MCF 10A (cell line): ENCODE data around the gene BRDT. TPM values are rescaled to one million over a fixed set of nuclear protein-coding genes. Genes with fewer than 3 reads are reported as not detected.

Source experiments
- BruUV-seq: library from RNA; stranded (reverse); fragments of 400-500 nt; replicated peaks from 2 replicates; lab custom pipeline; 2021; lab: Mats Ljungman, UMichigan
- CTCF ChIA-PET: fragments of 300-600 bp; sonication (Branson Sonifier 250); formaldehyde crosslinking; extraction: SDS; loops from one replicate; lab custom pipeline; 2021; ENCODE audit warnings: antibody characterized with exemption, inconsistent platforms; lab: Yijun Ruan, JAX
- POLR2A ChIA-PET: fragments of 300-600, 350-650 bp; sonication (Branson Sonifier 250); formaldehyde crosslinking; extraction: SDS; loops from one replicate; lab custom pipeline; 2020; ENCODE audit warnings: antibody characterized with exemption, inconsistent platforms; lab: Yijun Ruan, JAX
- DNase-seq: peaks from one replicate; pipeline ENCODE4 v3.0.0-alpha.2; 2018; ENCODE audit not compliant: unreplicated experiment
- H3K27ac Mint-ChIP-seq: one replicate; pipeline ENCODE4 v1.8.0; 2022; ENCODE audit warnings: mild to moderate bottlenecking, low read depth, mixed read lengths; ENCODE audit not compliant: unreplicated experiment
- H3K27me3 Mint-ChIP-seq: one replicate; pipeline ENCODE4 v1.8.0; 2022; ENCODE audit warnings: mixed read lengths; ENCODE audit not compliant: insufficient read depth, unreplicated experiment
- H3K36me3 Mint-ChIP-seq: one replicate; pipeline ENCODE4 v1.8.0; 2022; ENCODE audit warnings: mild to moderate bottlenecking, moderate library complexity, mixed read lengths; ENCODE audit not compliant: insufficient read depth, unreplicated experiment
- H3K4me1 Mint-ChIP-seq: one replicate; pipeline ENCODE4 v1.8.0; 2022; ENCODE audit warnings: mixed read lengths; ENCODE audit not compliant: insufficient read depth, unreplicated experiment
- H3K4me3 Mint-ChIP-seq: one replicate; pipeline ENCODE4 v1.8.0; 2022; ENCODE audit warnings: mild to moderate bottlenecking, moderate library complexity, mixed read lengths; ENCODE audit not compliant: unreplicated experiment
- H3K9me3 Mint-ChIP-seq: one replicate; pipeline ENCODE4 v1.8.0; 2022; ENCODE audit warnings: mixed read lengths; ENCODE audit not compliant: unreplicated experiment
- intact Hi-C: fragments of 100-400 bp; cut with micrococcal nuclease; formaldehyde crosslinking; loops from 2 replicates; pipeline ENCODE4 v1.14.1; 2022
- total RNA-seq: library from RNA; stranded (reverse); gene quantifications from 2 replicates; pipeline ENCODE4 v1.2.3, GENCODE V29; 2022
- TF ChIP-seq, protein P1 (sequence below): fragments of 200-600 bp; IDR thresholded peaks from one replicate; pipeline ENCODE4 v1.8.0; 2022; ENCODE audit warnings: antibody characterized with exemption, mild to moderate bottlenecking; ENCODE audit not compliant: unreplicated experiment

The BRDT gene
- total RNA-seq, 1 experiment from 2014 or later = not detected

DNA sequence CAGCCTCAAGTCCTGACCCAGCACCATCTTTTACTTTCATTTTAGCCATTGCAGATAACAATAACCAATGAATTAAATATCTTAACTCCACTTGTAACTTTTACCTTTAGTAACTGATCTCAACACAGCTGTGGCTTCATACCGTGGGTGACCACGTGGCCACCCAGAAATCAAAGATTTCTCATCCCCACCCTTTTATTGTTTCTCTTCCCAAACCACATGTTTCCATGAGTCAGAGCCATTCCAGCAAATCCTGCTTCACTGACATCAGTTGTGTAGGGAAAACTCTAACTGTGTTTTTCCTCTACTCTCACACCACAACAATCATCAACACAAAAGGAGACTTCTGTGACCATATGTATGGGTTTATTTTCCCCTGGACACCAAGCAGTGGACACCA is 25.1 kb upstream of the BRDT start:
- intact Hi-C loops = no loop called here
- no TSS peak for BruUV-seq
- CTCF ChIA-PET = interaction anchor here (0.9 to 12.0 kb wide), 5 partner anchors 90 to 411 kb away, joined by 3 to 163 read pairs (median 5); no protein-coding TSS in a partner anchor
- peaks cover 7% of the 10 kb centered on the region for H3K9me3 Mint-ChIP-seq
- peak; percentile 67 for DNase-seq
- H3K4me3 Mint-ChIP-seq = no peak overlapping the region
- H3K36me3 Mint-ChIP-seq = no peaks in the 10 kb centered on the region
- POLR2A ChIA-PET = interaction anchor here (1.4 to 1.8 kb wide), 4 partner anchors 32 to 422 kb away, joined by 3 to 7 read pairs (median 6); no protein-coding TSS in a partner anchor
- peak overlapping the region; percentile 87 for H3K27ac Mint-ChIP-seq
- H3K4me1 Mint-ChIP-seq = peaks cover 17% of the 10 kb centered on the region
- H3K27me3 Mint-ChIP-seq = no peaks in the 10 kb centered on the region
- TF ChIP-seq, protein P1, sequence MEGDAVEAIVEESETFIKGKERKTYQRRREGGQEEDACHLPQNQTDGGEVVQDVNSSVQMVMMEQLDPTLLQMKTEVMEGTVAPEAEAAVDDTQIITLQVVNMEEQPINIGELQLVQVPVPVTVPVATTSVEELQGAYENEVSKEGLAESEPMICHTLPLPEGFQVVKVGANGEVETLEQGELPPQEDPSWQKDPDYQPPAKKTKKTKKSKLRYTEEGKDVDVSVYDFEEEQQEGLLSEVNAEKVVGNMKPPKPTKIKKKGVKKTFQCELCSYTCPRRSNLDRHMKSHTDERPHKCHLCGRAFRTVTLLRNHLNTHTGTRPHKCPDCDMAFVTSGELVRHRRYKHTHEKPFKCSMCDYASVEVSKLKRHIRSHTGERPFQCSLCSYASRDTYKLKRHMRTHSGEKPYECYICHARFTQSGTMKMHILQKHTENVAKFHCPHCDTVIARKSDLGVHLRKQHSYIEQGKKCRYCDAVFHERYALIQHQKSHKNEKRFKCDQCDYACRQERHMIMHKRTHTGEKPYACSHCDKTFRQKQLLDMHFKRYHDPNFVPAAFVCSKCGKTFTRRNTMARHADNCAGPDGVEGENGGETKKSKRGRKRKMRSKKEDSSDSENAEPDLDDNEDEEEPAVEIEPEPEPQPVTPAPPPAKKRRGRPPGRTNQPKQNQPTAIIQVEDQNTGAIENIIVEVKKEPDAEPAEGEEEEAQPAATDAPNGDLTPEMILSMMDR = no peak

DNA sequence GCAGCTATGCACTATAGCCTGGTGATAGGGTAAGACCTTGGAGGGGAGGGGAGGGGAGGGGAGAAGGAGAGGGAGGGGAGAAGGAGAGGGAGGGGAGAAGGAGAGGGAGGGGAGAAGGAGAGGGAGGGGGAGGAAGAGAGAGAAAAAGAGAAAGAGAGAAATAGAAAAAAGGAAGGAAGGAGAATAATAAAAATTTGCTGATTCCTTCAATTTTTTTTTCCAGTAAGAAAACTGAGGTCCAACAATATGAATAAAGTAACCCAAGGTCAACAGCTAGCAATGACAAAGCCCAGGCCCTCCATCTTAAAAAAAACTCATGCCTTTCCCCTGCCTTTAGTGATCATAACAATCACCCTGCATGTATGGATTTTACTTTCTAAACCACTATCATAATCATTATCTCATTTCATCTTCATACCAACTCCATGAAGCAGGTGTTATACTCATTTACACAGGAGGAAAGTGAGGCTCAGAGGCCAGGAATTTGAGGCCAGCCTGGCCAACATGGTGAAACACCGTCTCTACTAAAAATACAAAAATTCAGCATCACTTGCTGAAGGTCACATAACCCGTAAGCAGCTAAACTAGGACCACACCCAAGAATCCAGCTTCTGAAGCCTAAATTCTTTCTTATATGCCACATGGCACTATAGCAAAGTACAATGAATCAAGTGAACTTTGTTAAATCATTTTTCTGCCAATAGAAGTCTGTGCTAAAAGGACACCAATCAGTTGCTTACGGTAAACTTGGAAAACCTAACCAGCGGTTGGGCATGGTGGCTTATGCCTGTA is 23.4 kb upstream of the BRDT start:
- intact Hi-C loops = loop anchor here (2.0 to 5.0 kb wide), 5 partner anchors 41 to 644 kb away; no protein-coding TSS in a partner anchor
- no peak for DNase-seq
- H3K4me1 Mint-ChIP-seq = peaks cover 20% of the 10 kb centered on the region
- BruUV-seq = no TSS peak
- POLR2A ChIA-PET = interaction anchor here (0.6 to 1.8 kb wide), 6 partner anchors 25 to 600 kb away, joined by 3 to 7 read pairs (median 4); no protein-coding TSS in a partner anchor
- CTCF ChIA-PET = interaction anchor here (0.5 to 12.0 kb wide), 19 partner anchors 34 to 643 kb away, joined by 3 to 163 read pairs (median 4); no protein-coding TSS in a partner anchor
- peaks cover 7% of the 10 kb centered on the region for H3K9me3 Mint-ChIP-seq
- H3K36me3 Mint-ChIP-seq = no peaks in the 10 kb centered on the region
- no peaks in the 10 kb centered on the region for H3K27me3 Mint-ChIP-seq
- TF ChIP-seq, protein P1 = no peak
- H3K4me3 Mint-ChIP-seq = no peak overlapping the region
- no peak overlapping the region for H3K27ac Mint-ChIP-seq

DNA sequence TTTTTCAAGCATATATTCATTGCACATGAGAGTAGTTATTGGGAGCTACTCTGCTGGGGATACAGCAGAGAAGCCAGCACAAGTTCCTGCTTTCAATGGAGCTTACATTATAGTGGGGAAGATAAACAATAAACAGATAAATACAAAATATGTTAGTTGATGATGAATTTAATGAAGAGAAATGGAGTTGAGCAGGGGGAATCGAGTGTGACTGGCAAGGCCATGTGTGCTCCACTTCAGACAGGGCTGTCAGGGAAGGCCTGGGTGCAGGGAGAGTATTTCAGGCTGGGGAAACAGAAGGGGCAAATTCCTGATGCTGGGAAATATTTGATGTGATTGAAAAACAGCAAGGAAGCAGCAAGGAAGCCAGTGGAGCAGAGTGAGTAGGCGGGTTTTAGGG is 21.2 kb upstream of the BRDT start:
- TF ChIP-seq, protein P1 = no peak
- ChIA-PET CTCF (interaction anchor here (0.6 to 12.0 kb wide), 32 partner anchors 9 to 646 kb away, joined by 3 to 163 read pairs (median 3); partner anchors contain the start of gene TGFBR3), POLR2A (interaction anchor here (0.9 to 2.0 kb wide), 5 partner anchors 244 to 422 kb away, joined by 3 to 6 read pairs (median 3); no protein-coding TSS in a partner anchor)
- no peak for DNase-seq
- H3K36me3 Mint-ChIP-seq = no peaks in the 10 kb centered on the region
- H3K4me1 Mint-ChIP-seq = peaks cover 20% of the 10 kb centered on the region
- BruUV-seq = no TSS peak
- no peaks in the 10 kb centered on the region for H3K27me3 Mint-ChIP-seq
- intact Hi-C loops = loop anchor here (5.0 kb wide), 3 partner anchors 191 to 646 kb away; no protein-coding TSS in a partner anchor
- peaks cover 7% of the 10 kb centered on the region for H3K9me3 Mint-ChIP-seq
- H3K4me3 Mint-ChIP-seq = no peak overlapping the region
- no peak overlapping the region for H3K27ac Mint-ChIP-seq

DNA sequence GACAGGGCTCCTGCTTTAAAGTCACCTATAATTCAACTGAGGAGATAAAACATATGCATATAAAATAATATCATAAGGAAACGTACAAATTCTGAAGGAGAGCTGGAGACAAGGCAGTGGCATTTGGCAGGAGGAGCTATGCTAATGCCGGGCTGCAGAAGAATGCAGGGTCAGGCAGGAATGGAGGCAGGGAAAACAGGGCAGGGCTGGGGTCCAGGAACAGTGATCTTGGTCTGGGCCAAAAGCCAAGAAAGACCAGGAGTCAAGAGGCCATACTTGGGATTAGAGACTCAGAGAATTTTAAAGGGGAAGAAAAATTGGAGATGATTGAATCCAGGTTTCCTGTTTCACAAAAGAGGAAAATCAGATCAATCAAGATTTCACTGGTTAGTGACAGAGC is 20.0 kb upstream of the BRDT start:
- intact Hi-C loops = loop anchor here (5.0 kb wide), 3 partner anchors 192 to 647 kb away; no protein-coding TSS in a partner anchor
- POLR2A ChIA-PET = interaction anchor here (0.5 to 2.0 kb wide), 16 partner anchors 8 to 424 kb away, joined by 3 to 8 read pairs (median 3); no protein-coding TSS in a partner anchor
- TF ChIP-seq, protein P1 = no peak
- no TSS peak for BruUV-seq
- DNase-seq = no peak
- Mint-ChIP-seq H3K36me3 (no peaks in the 10 kb centered on the region), H3K4me1 (peaks cover 13% of the 10 kb centered on the region), H3K27me3 (no peaks in the 10 kb centered on the region), H3K27ac (no peak overlapping the region), H3K4me3 (no peak overlapping the region), H3K9me3 (no peaks in the 10 kb centered on the region)
- CTCF ChIA-PET = interaction anchor here (0.6 to 12.0 kb wide), 16 partner anchors 68 to 647 kb away, joined by 3 to 163 read pairs (median 4); no protein-coding TSS in a partner anchor
